Hepatocyte (in vitro differentiated cells): ENCODE results near the gene PPP1R12A.

Experiments used
- EZH2 ChIP-seq: fragments of 200-600 bp; sonication (generic); IDR thresholded peaks from 2 replicates; pipeline ENCODE4 v1.6.1; 2016; ENCODE audit warnings: antibody characterized with exemption, mild to moderate bottlenecking, borderline replicate concordance
- TF ChIP-seq, protein P1 (sequence below): fragments of 200-600 bp; sonication (generic); IDR thresholded peaks from 2 replicates; pipeline ENCODE4 v1.5.1; 2016; ENCODE audit warnings: antibody characterized with exemption, mild to moderate bottlenecking; ENCODE audit not compliant: poor library complexity

DNA sequence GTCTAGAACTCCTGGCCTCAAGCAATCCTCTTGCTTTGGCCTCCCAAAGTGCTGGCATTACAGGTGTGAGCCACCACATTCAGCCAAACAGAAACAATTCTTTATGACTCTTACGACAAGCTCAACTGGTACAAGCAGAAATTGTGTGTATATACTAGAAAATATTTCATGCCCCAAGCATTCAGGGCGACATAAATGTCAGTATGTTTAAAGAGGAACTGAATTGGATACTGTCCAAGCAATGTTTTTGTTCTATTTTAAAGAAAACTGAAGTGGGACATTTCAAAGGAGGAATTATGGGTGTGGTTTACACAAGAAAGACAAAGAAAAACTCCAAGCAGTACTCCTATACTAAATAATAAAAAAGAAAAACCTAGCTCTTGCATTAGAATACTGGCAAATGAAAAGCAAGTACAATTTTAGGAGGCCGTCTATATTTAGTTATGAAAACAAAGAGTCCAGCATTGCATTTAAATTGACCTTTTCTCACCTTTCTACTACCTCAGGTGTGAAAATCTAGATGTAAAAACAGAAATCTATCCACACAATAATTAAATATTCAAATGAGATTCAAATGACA, 48.9 kb downstream of the PPP1R12A start:
- TF ChIP-seq, protein P1, sequence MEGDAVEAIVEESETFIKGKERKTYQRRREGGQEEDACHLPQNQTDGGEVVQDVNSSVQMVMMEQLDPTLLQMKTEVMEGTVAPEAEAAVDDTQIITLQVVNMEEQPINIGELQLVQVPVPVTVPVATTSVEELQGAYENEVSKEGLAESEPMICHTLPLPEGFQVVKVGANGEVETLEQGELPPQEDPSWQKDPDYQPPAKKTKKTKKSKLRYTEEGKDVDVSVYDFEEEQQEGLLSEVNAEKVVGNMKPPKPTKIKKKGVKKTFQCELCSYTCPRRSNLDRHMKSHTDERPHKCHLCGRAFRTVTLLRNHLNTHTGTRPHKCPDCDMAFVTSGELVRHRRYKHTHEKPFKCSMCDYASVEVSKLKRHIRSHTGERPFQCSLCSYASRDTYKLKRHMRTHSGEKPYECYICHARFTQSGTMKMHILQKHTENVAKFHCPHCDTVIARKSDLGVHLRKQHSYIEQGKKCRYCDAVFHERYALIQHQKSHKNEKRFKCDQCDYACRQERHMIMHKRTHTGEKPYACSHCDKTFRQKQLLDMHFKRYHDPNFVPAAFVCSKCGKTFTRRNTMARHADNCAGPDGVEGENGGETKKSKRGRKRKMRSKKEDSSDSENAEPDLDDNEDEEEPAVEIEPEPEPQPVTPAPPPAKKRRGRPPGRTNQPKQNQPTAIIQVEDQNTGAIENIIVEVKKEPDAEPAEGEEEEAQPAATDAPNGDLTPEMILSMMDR: no peak
- TF ChIP-seq EZH2: no peak
